Raji (cell line): Measurements from ENCODE around the gene HOXC12.

Experiments used
- POLR2A ChIP-seq: IDR thresholded peaks from 2 replicates; pipeline ENCODE4 v1.6.1; 2011; ENCODE audit warnings: low read depth, low read length, control low read depth; ENCODE audit not compliant: insufficient read depth

Gene HOXC12

GRCh38 chr12:53997204-53998109 lies 42.8 kb downstream of the HOXC12 start:
- no peak for TF ChIP-seq POLR2A

GRCh38 chr12:53998110-53998899 lies 43.6 kb downstream of the HOXC12 start:
- TF ChIP-seq POLR2A, result no peak

DNA sequence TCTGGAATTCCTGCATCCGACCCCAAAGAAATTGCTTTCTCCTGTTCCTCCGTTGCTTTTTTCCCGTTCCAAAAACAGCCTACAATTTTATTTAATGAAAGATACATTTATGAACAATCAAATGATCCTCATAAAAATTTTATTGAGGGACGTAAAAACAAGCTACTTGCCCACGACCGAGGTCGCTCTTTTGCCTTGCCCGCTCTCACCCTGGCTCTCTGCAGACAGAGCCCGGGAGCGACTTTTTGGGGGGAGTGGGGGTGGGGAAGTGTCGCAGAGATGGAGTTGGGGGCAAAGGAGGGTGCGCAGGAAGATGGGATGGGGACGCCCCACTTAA lies 44.2 kb downstream of the HOXC12 start:
- TF ChIP-seq POLR2A, result no peak

GRCh38 chr12:53999559-54000115 lies 44.9 kb downstream of the HOXC12 start:
- no peak for TF ChIP-seq POLR2A

- TF ChIP-seq POLR2A, result no peak
Measured at GRCh38 chr12:54000116-54001114, 45.7 kb downstream of the HOXC12 start, which contains the start of gene HOXC9. HOXC9 (plus strand) TSS chr12:54000161; CDS start chr12:54000189, 28 bp downstream.

- TF ChIP-seq POLR2A, result no peak
Measured at GRCh38 chr12:54001283-54002187, 46.8 kb downstream of the HOXC12 start.

GRCh38 chr12:54002278-54002914 lies 47.7 kb downstream of the HOXC12 start:
- TF ChIP-seq POLR2A, result no peak

DNA sequence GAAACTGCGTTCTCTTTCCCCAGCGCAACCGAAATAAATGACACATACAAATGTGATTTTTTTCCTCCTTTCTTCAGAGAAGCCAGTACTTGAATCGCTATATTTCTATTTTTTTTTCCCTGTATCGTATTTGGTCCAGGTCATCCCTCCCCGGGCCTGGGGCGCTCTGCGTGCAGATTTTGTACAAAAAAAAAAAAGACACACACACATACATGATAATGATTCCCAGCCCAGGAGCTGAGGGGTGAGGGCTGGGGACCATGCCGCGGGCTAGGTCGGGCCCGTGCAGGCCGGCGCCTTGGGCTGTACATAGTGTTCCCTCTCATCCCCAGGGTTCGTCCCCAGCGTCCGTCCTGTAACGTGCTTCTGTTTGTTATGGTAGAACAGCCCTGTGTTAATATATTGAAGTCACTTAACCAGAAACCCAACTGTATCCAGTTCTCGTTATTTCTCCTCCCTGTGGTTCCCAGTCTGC lies 48.2 kb downstream of the HOXC12 start:
- no peak for TF ChIP-seq POLR2A

DNA sequence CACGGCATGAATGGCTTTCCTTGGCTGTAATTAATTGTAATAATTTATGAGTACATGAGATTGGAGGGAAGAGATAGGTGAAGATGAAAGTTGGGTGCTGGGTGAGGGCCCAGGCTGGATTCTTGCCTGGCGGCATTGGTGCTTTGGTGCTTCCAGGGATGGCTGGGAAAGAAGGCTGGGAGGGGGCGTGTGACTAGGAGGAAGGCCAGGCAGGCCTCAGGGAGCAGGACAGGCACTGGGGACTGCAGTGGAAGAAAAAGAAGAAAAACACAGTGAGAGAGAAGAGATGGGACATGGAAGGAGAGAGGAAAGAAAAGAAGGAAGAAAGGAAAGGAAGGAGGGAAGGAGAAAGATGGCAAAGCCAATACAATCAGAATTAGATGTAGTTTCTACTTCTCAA lies 48.9 kb downstream of the HOXC12 start:
- no peak for TF ChIP-seq POLR2A

DNA sequence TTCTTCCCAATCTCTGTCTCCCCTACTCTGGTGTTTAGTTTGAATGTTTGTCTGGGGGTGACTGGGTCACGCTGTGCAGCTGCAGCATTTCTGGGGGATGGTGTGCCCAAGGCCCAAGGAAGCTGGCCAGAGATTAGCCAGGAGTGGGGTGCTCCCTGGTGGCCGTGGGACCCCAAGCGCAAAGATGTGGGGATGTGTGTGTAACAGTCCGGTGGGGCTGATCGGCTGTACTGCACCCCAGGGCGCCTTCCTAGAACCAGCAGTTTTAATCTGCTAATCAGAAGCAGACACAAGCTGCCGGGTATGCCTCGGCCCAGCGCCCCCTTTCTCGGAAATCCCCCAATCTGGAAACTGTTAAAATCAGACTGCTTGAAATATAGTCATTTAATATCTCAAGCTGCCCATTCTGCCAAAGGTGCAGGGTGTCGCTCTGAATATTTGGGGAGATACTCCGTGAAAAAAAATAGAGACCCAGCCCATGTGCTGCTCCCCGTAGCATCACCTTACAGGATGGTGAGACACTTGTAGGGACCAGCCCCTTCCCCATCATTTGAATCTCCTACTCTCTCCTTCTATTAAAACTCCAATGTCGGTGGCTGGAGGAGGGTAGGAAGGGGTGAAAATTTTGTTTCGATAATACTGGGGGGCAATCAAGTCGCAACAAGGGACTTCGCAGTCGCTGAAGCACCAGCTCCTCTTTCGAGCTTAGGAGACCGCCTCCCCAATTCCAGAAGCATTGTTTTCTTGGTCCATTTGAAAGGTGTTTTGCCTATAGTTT lies 49.5 kb downstream of the HOXC12 start:
- no peak for TF ChIP-seq POLR2A

- no peak for TF ChIP-seq POLR2A
Measured at GRCh38 chr12:54004841-54005530, 50.3 kb downstream of the HOXC12 start.

DNA sequence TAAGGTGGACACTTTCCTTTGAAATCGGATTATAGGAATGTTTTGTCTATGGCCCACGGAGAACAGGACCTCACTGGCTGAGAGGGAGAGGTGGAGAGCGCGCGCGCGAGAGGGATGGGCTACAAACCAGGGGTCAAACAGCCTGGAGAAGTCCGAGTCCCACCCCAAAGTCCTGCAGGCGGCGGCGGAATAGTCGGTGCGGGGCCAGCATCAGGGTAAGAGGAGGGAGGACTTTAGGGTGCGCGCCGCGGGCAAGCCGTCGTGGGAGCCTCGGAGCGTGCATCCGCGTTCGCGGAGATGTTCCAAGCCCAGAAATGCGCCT lies 50.8 kb downstream of the HOXC12 start:
- TF ChIP-seq POLR2A, result no peak
